HG03565 (cell line): ENCODE results near the gene OGFOD2.
"Not testable (repeated sequence)": the region's sequence is repeated elsewhere in the genome, so short reads cannot be mapped to it uniquely, and the experiment has no call there.

Experiments
- ATAC-seq: cut with Tn5 transposase; IDR thresholded peaks from one replicate; pipeline ENCODE4 v1.9.1; 2021; ENCODE audit warnings: mild to moderate bottlenecking, moderate library complexity; ENCODE audit not compliant: unreplicated experiment

OGFOD2 gene

DNA sequence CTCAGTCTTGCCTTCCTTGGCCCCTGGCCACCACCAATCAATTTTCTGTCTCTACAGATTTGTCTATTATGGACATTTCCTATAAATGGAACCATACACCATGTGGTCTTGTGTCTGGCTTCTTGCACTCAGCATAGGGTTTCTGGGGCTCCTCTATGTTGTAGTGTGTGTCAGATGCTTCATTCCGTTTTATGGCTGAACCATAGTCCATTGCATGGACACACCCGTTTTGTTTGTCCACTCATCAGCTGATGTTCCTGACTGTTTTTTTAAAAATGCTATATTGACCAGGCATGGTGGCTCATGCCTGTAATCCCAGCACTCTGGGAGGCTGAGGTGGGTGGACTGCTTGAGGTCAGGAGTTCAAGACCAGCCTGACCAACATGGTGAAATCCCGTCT is 26.4 kb downstream of the OGFOD2 start:
- no peak for ATAC-seq

GRCh38 chr12:123003257-123003656 is 28.2 kb downstream of the OGFOD2 start:
- ATAC-seq: no peak

DNA sequence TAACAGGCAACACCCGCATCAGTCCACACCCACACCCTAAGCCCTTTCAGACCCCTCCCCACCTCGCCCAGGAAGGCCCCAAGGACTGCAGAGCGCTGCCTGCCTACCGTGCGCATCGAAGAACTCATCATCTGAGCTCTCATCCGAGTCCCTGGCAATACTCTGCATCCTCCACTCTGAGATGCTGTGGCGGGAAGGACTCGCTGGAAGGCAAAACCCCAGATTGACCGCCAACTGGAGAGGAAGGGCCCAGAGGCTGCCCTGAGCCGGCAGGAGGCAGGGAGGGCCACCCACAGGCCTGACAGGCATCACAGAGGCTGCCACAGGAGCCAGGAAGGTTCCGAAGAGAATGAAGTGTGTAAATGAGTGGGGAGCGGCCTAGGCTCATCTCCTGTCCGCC is 29.2 kb downstream of the OGFOD2 start:
- ATAC-seq: no peak

- no peak for ATAC-seq
These were observed 30.1 kb downstream of the OGFOD2 start for GRCh38 chr12:123005081-123005626.

GRCh38 chr12:123006977-123007376 is 31.9 kb downstream of the OGFOD2 start:
- ATAC-seq: no peak

GRCh38 chr12:123010110-123010509 is 35.1 kb downstream of the OGFOD2 start:
- ATAC-seq: no peak

GRCh38 chr12:123010681-123011080 is 35.6 kb downstream of the OGFOD2 start:
- ATAC-seq: no peak

GRCh38 chr12:123011701-123012100 is 36.7 kb downstream of the OGFOD2 start:
- ATAC-seq: no peak

DNA sequence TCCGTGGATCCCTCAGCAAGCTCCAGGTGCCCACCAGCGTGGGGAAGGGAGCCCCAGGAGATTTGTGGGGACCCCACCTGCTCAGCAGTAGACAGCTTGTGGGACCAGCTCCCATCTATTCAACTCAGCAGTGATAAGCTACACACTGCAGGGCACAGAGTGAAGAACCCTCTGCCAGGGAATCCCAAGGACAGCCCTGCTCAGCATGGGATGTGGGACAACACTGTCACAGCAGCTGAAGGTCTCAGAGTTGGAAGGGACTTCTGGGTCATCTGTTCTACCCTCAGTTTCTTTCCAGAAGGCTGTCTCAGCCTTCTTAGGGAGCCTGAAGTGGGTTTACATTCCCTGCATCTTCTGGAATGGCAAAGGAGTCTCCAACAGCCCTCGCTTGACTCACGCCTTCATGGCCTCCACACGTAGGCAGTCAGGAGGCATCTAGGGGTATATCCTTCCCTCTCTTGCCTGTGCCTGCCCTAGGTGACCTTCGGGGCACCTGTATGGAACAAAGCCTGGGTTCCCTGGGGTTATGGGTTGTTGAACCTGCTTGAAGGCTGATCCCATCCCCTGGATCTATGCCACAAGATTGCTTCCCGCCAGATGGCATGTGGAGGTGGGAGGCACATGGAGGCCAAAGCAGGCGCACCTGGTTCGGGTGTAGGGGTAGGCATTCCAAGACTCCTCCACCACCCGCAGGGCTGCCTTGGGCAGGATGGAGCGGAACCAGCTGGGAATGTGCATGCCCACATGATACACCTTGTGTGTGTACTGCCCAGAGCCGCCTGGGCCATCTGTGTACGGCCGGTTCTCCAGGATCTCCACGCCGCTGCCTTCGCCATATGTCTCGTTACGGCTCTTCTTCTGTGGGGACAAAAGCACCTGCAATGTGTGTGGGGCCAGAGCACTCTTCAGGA is 38.4 kb downstream of the OGFOD2 start:
- no peak for ATAC-seq

GRCh38 chr12:123014473-123014872 is 39.4 kb downstream of the OGFOD2 start:
- ATAC-seq: not testable (repeated sequence)

DNA sequence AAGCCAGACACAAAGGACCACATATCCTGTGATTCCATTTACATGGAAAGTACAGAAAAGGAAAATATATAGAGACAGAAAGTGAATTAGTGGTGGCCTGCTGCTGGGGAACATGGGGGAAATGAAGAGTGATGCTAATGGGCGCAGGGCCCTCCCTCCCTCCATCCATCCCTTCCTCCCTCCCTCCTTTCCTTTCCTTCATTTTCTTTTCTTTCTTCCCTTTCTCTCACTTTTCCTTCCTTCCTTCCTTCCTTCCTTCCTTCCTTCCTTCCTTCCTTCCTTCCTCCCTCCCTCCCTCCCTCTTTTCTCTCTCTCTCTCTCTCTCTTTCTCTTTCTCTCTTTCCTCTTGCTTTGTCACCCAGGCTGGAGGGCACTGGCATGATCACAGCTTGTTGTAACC is 42.7 kb downstream of the OGFOD2 start:
- ATAC-seq: no peak

GRCh38 chr12:123019841-123020138 is 44.7 kb downstream of the OGFOD2 start:
- no peak for ATAC-seq

DNA sequence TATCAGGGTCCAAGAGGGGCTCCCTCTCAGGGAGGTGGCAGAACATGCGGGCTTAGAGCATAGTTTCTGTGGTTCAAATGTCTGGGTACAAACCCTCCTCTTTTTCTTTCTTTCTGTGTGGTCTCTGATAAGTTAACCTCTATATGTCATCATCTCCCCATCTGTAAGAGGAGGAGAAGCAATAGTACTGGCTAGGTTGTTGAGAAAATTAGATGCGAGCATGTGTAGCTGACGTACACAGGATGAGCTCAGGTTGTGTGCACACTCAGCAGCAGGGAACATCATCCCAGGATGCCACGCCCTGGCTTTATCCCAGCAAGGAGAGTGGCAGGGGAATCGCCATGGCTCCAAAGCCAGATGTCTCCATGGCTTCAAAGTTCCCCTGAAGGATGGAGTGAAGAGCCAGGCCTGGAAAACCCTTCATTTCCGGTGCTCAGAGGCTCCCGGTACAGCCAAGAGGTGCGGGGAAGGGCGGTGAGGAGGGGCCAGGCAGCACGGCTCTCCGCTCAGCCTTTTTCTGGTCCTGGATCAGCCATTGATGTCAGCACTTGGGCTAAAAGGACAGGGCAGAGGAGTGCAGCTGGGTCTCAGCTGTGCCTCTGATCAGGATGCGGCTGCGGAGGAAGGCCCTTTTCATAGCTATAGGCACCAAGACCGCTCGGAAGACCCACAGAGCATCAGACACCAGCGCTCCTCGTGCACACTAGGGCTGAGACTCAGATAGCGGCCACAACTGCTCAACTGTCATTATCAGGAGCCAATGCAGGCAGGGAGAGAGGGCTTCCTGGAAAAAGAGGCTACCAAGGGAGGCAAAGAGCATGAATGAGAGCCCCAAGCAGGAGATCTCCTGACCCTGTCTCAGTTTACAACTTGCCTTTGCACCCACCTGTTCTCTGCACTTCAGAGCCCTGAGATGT is 46.9 kb downstream of the OGFOD2 start:
- no peak for ATAC-seq

DNA sequence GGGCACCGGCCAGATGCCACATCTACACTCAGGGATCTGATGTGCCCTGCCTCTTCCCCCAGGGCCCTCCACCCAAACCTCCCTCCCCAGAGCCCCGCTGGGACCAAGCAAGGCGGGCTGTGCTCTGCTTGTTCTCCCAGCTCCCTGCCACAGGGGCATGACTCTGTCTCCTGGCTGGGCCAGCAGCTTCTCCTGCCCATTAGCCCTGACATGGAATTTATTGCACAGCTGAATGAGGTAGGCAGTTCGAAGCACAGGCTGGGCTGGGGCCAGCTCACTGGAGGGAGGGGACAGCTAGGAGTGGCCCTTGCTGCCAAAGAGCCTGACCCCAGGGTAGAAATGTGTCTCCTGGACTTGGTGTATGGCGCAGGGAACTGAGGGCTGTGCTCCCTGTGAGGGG is 47.8 kb downstream of the OGFOD2 start:
- no peak for ATAC-seq

- ATAC-seq: no peak
These were observed 49.9 kb downstream of the OGFOD2 start for GRCh38 chr12:123024819-123025391.

DNA sequence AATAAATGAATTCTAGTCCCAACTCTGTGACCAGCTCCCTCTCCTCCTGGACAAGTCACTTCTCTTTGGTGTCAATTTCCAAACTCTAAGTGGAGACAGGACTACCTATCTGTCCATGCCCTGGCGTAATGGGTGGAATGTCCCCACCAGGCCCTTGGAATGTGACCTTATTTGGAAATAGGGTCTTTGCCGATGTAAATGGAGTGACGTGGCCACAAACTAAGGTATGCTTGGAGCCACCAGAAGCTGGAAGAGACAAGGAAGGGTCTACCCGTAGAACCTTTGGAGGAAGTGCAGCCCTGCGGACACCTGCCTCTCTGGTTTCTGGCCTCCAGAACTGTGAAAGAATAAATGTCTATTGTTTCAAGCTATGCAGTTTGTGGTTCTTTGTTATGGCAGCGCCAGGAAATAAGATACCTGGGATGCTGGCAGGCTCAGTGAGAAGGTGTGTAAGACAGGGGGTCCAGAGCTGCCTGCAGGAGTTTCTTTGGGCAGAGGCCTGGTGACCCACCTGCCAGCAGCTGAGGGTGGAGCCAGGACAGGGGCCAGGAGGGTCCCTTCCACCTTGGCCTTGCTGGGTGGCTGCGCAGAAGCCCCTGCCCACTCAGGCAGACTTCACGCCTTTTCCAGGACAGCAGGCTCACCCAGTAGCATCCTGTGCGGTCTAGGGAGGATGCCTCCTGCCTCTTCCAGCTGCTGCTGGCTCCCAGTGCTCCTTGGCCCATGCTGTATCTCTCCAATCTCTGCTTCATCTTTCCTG is 51.2 kb downstream of the OGFOD2 start:
- no peak for ATAC-seq

DNA sequence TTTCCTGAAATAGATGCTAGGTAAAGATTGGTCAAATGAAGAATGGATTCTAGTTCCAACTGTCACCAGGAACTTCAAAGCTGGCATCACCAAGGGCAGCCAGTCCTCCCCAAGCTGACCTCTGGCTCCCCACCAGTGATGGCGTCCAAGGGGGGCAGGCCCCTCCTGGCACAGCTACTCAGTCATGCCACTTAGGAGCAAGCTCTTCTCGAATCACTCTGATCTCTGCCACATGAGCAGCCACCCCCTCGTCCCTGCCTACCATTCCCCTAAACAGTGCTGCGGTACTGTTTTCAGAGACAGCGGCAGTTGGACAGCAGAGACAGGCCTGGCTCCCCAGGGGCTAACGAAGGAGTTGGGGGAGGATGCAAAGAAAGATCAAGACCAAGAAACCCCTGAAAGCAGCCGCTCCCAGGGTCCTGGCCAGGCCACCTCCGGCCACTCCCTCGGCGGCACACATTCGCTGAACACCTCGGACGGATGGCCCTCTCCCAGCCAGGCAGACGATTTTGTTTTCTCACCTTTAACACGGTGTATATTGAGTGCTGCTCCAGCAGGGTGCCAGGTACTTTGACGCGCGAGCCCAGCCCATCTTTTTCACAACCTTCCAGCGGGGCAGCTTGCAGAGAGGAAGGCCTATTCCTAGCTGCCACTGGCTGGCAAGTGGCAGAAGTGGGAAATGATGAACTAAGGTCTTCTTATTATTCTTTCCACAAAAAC is 52.8 kb downstream of the OGFOD2 start:
- no peak for ATAC-seq

DNA sequence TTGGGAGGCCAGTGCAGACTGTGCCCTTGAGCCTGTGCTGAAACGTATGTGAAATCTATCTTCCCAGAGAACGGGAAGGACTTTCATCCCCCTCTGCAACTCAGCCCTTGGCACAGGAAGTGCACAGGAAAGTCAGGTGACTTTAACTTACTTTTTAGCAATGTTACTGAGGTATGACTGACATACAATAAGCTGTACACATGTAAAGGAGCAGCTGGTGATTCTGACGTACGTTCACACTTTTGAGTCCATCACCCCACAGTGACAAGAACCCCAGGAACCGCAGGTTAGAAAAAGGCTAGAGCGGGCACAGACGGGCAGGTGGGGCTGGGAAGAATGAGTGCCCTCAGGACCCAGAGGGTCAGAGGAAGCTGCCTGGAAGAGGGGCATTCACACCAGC is 53.4 kb downstream of the OGFOD2 start:
- ATAC-seq: no peak

GRCh38 chr12:123029550-123029949 is 54.5 kb downstream of the OGFOD2 start:
- ATAC-seq: no peak
